Measurements from ENCODE around the gene RPL18. TPM values are rescaled to one million over a fixed set of nuclear protein-coding genes. Genes with fewer than 3 reads are reported as not detected.

The RPL18 gene
- total RNA-seq, 4 donors from 2014 or later, result 3,252 to 5,828 (median 3,870) TPM

- intact Hi-C loops (cut with DNase I; ENCODE audit: low total_unique reads), result loop anchor here (10.0 kb wide), 2 partner anchors 139 to 189 kb away; partner anchors contain the start of gene HSD17B14
- DNase-seq (ENCODE audit: low spot score in 2 of 2), result peak in 1 of 2 donors; percentile 98
- WGBS, 2 donors, result 0% methylated on average over 15 to 32 of the region's 33 CpGs
- TF ChIP-seq, protein P1, sequence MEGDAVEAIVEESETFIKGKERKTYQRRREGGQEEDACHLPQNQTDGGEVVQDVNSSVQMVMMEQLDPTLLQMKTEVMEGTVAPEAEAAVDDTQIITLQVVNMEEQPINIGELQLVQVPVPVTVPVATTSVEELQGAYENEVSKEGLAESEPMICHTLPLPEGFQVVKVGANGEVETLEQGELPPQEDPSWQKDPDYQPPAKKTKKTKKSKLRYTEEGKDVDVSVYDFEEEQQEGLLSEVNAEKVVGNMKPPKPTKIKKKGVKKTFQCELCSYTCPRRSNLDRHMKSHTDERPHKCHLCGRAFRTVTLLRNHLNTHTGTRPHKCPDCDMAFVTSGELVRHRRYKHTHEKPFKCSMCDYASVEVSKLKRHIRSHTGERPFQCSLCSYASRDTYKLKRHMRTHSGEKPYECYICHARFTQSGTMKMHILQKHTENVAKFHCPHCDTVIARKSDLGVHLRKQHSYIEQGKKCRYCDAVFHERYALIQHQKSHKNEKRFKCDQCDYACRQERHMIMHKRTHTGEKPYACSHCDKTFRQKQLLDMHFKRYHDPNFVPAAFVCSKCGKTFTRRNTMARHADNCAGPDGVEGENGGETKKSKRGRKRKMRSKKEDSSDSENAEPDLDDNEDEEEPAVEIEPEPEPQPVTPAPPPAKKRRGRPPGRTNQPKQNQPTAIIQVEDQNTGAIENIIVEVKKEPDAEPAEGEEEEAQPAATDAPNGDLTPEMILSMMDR (IDR thresholded peaks at IDR 0.05), result peak in 1 of 3 donors; percentile 79
- no peak for TF ChIP-seq POLR2A (IDR thresholded peaks at IDR 0.05)
- H3K4me3 ChIP-seq (ENCODE audit: low read depth, poor library complexity, severe bottlenecking), result peak within 1 kb of the TSS; percentile 33
Measured at GRCh38 chr19:48646001-48646721, 27.2 kb upstream of the RPL18 start, which contains the start of gene CA11. TSS of gene CA11 (minus strand) at chr19:48646187. CDS start at chr19:48645632, 555 bp downstream.

- intact Hi-C loops (cut with DNase I; ENCODE audit: low total_unique reads), result loop anchor here (10.0 kb wide), 2 partner anchors 139 to 189 kb away; partner anchors contain the start of gene HSD17B14
- DNase-seq (ENCODE audit: low spot score in 2 of 2), result no peak
- WGBS, 2 donors, result 0% methylated on average over 5 to 6 of the region's 6 CpGs
- no peak overlapping the region for H3K4me3 ChIP-seq (ENCODE audit: low read depth, poor library complexity, severe bottlenecking)
- TF ChIP-seq POLR2A (IDR thresholded peaks at IDR 0.05), result no peak
- TF ChIP-seq, protein P1 (IDR thresholded peaks at IDR 0.05), result no peak
Measured at GRCh38 chr19:48645620-48646000, 26.6 kb upstream of the RPL18 start.

DNA sequence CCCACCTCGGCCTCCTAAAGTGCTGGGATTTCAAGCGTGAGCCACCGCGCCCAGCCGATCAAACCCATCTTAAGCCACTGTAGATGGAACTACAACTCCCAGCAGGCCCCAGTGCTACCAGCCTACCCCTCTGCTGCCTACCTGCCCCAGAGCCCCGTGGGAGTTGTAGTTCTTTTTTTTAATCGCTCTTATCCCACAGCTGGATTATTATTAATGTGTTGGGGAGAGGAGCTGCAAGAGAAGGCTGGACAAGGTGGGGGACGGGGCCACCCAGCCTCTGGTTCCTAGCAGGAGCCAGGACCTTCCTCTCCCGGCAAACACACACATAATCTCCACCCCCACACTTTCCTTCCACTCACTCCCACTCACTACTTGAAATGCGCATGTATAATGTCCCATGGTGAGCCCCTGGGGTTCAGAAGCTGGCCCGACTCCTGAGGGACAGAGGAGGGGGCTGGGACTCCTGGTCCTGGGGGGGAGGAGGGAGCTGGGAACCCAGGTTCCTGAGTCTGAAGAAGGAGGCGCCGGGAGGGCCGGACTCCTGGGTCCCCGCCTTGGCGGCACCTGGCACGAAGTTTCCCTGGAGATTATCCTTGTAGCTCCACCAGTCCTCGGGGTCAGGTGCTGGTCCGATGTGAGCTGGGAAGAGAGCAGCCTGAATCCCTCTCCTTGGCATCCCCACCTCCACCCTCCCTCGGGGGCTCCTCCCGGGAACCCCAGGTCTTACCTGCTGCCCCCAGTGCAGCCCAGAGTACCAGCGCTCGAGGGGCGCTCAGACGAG, 26.1 kb upstream of the RPL18 start:
- WGBS, 2 donors, result 5 to 7% methylated on average over 25 of the region's 25 CpGs
- H3K4me3 ChIP-seq (ENCODE audit: low read depth, poor library complexity, severe bottlenecking), result no peak overlapping the region
- intact Hi-C loops (cut with DNase I; ENCODE audit: low total_unique reads), result loop anchor here (10.0 kb wide), 2 partner anchors 140 to 190 kb away; partner anchors contain the start of gene HSD17B14
- DNase-seq (ENCODE audit: low spot score in 2 of 2), result peak; percentile 85 to 93
- TF ChIP-seq, protein P1 (IDR thresholded peaks at IDR 0.05), result no peak
- TF ChIP-seq POLR2A (IDR thresholded peaks at IDR 0.05), result no peak

DNA sequence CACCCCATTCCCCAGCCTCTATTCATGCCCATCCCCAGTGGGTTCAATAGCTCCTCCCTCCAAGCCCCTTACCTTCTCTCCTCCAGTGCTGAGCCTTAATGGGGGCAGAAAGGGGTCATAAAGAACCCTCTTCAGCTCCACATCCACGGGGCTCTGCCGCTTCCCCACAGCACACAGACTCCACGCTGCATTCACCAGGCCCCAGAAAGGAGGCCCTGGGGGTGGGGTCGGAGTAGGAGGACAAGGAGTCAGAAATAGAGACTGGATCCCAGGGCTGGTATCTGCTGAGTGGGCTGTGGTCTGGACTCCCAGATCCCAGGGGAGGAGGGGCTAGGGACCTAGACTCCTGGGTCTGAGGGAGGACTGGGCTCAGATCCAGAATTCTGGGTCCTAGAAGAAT, 25.4 kb upstream of the RPL18 start:
- intact Hi-C loops (cut with DNase I; ENCODE audit: low total_unique reads), result loop anchor here (10.0 kb wide), 2 partner anchors 140 to 190 kb away; partner anchors contain the start of gene HSD17B14
- TF ChIP-seq POLR2A (IDR thresholded peaks at IDR 0.05), result no peak
- TF ChIP-seq, protein P1 (IDR thresholded peaks at IDR 0.05), result no peak
- H3K4me3 ChIP-seq (ENCODE audit: low read depth, poor library complexity, severe bottlenecking), result no peak overlapping the region
- no peak for DNase-seq (ENCODE audit: low spot score in 2 of 2)
- 60 to 78% methylated on average over 4 of the region's 4 CpGs for WGBS, 2 donors

DNA sequence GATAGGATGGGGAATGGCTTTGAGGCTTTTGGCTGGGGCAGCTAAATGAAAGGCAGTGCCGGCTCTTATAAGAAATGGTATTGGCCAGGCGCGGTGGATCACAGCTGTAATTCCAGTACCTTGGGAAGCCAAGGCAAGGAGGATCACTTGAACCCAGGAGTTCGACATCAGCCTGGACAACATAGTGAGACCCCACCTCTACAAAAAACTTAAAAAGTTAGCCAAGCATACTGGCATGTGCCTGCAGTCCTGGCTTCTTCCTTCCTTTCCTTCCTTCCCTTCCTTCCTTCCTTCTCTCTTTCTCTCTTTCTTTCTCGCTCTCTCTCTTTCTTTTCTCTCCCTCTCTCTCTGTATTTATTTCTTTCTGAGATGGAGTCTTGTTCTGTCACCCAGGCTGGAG, 23.9 kb upstream of the RPL18 start:
- no peak for DNase-seq (ENCODE audit: low spot score in 2 of 2)
- WGBS, 2 donors, result 85 to 91% methylated on average over 5 of the region's 5 CpGs
- intact Hi-C loops (cut with DNase I; ENCODE audit: low total_unique reads), result loop anchor here (10.0 kb wide), 2 partner anchors 142 to 192 kb away; partner anchors contain the start of gene HSD17B14
- H3K4me3 ChIP-seq (ENCODE audit: low read depth, poor library complexity, severe bottlenecking), result no peak overlapping the region
- TF ChIP-seq POLR2A (IDR thresholded peaks at IDR 0.05), result no peak
- TF ChIP-seq, protein P1 (IDR thresholded peaks at IDR 0.05), result no peak

Data from lower leg skin (tissue), 4 donors.